ENCODE results near the gene GIGYF1.

Gene GIGYF1

DNA sequence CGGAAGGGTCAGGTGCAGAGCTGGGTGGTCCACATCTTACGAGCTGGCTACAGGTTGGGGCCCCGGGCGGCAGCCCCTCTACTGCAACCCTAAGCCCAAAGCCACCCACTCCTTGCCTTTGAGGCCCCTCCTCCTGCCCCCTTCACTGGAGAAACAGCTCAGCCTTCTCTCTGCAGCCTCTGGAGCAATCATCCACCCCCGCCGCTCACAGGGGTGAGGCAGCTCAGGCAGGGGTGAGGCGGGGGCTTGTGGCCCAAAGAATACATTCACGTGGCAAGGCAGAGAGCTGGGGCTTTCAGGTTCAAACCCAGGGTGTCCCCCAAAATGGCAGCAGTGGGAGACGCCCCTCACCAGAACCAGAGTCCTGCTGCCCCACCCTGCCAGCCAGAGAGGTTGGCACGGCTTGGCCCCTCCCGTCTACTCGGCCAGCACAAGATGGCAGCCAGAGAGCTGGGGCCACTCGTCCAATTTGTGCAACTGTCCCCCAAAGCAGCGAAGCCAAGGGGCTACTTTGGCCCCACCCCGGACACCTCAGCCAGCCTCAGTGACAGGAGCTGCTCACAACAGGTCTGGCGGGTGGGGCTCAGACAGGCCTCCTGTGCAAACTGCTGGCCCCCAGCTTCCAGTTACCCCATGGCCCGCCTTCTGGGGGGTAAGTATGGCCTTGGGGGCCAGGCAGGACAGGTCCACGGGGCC, 13.3 kb downstream of the GIGYF1 start:
- Histone ChIP-seq H3K9ac (ENCODE audit: low read length in 5 of 5) (peak overlapping the region in 2 of 5 donors; percentile 56 to 59), H3K9me3 (ENCODE audit: control insufficient read depth in 5 of 5, low read length in 5 of 5) (no peaks in the 10 kb centered on the region), H3K27me3 (ENCODE audit: control insufficient read depth in 5 of 5, insufficient read depth in 4 of 5, low read length in 5 of 5) (no peaks in the 10 kb centered on the region), H3K36me3 (ENCODE audit: control insufficient read depth in 5 of 5, insufficient read depth in 5 of 5, low read length in 5 of 5) (peaks cover 0 to 89% (median 81%) of the 10 kb centered on the region in 5 donors), H3K27ac (ENCODE audit: low read depth, low read length) (peak overlapping the region; percentile 81), H3K4me1 (ENCODE audit: control insufficient read depth in 5 of 5, insufficient read depth in 5 of 5, low read length in 5 of 5) (peaks cover 2 to 35% (median 23%) of the 10 kb centered on the region in 5 donors), H3K4me3 (ENCODE audit: low read depth in 1 of 5, low read length in 5 of 5) (no peak overlapping the region)

- Histone ChIP-seq H3K4me3 (ENCODE audit: low read depth in 1 of 5, low read length in 5 of 5) (no peak overlapping the region), H3K9ac (ENCODE audit: low read length in 5 of 5) (peak overlapping the region in 2 of 5 donors; percentile 56 to 59), H3K27ac (ENCODE audit: low read depth, low read length) (peak overlapping the region; percentile 81), H3K27me3 (ENCODE audit: control insufficient read depth in 5 of 5, insufficient read depth in 4 of 5, low read length in 5 of 5) (no peaks in the 10 kb centered on the region), H3K4me1 (ENCODE audit: control insufficient read depth in 5 of 5, insufficient read depth in 5 of 5, low read length in 5 of 5) (peaks cover 2 to 38% (median 24%) of the 10 kb centered on the region in 5 donors), H3K9me3 (ENCODE audit: control insufficient read depth in 5 of 5, low read length in 5 of 5) (no peaks in the 10 kb centered on the region), H3K36me3 (ENCODE audit: control insufficient read depth in 5 of 5, insufficient read depth in 5 of 5, low read length in 5 of 5) (peaks cover 0 to 82% (median 74%) of the 10 kb centered on the region in 5 donors)
These were observed 14.0 kb downstream of the GIGYF1 start for GRCh38 chr7:100679927-100680575.

DNA sequence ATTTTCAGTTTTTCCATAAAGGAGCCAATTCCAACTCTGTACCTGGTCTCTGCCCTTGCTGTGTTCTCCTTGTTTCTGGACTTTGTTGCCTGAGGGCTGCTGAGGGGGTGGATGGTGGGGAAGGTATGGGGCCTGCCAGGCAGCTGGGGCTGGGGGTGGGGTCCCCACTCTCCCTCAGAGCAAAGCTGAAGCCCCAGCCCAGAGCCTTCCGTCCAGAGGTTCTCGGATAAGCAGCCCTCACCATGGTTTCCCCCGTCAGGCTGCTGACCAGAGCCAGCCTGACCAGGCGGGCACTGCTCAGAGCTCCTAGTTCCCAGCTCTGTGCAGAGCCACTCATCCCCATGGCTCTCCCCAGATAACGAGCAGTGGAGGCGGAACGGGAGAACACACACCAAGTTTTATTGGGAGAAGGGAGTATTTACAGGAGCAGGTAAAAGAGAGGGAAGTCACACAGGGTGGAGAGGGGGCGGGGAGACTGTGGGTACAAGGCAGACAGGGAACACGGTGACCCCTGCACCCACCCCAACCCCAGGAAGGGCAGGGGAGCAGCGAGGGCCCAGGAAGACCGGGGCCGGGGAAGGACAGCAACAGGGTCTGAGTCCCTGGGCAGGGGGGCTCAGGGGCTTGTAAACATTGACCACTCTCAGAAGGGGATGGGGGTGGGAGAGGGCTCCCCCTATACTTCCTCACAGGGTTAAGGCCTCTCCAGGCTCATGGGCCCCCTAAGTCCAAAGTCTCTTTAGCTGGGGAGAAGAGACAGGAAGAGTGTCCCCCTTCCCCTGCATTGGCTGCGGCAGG, 14.7 kb downstream of the GIGYF1 start:
- no peaks in the 10 kb centered on the region for H3K27me3 ChIP-seq (ENCODE audit: control insufficient read depth in 5 of 5, insufficient read depth in 4 of 5, low read length in 5 of 5)
- peaks cover 2 to 43% (median 26%) of the 10 kb centered on the region in 5 donors for H3K4me1 ChIP-seq (ENCODE audit: control insufficient read depth in 5 of 5, insufficient read depth in 5 of 5, low read length in 5 of 5)
- no peak overlapping the region for H3K4me3 ChIP-seq (ENCODE audit: low read depth in 1 of 5, low read length in 5 of 5)
- peak overlapping the region; percentile 81 for H3K27ac ChIP-seq (ENCODE audit: low read depth, low read length)
- peaks cover 0 to 75% (median 67%) of the 10 kb centered on the region in 5 donors for H3K36me3 ChIP-seq (ENCODE audit: control insufficient read depth in 5 of 5, insufficient read depth in 5 of 5, low read length in 5 of 5)
- no peaks in the 10 kb centered on the region for H3K9me3 ChIP-seq (ENCODE audit: control insufficient read depth in 5 of 5, low read length in 5 of 5)
- peak overlapping the region in 2 of 5 donors; percentile 20 to 59 for H3K9ac ChIP-seq (ENCODE audit: low read length in 5 of 5)

GRCh38 chr7:100678291-100678984, 15.6 kb downstream of the GIGYF1 start:
- Histone ChIP-seq H3K9ac (ENCODE audit: low read length in 5 of 5) (no peak overlapping the region), H3K27me3 (ENCODE audit: control insufficient read depth in 5 of 5, insufficient read depth in 4 of 5, low read length in 5 of 5) (no peaks in the 10 kb centered on the region), H3K9me3 (ENCODE audit: control insufficient read depth in 5 of 5, low read length in 5 of 5) (no peaks in the 10 kb centered on the region), H3K4me3 (ENCODE audit: low read depth in 1 of 5, low read length in 5 of 5) (no peak overlapping the region), H3K4me1 (ENCODE audit: control insufficient read depth in 5 of 5, insufficient read depth in 5 of 5, low read length in 5 of 5) (peaks cover 2 to 44% (median 26%) of the 10 kb centered on the region in 5 donors), H3K36me3 (ENCODE audit: control insufficient read depth in 5 of 5, insufficient read depth in 5 of 5, low read length in 5 of 5) (peaks cover 0 to 66% (median 58%) of the 10 kb centered on the region in 5 donors), H3K27ac (ENCODE audit: low read depth, low read length) (no peak overlapping the region)

DNA sequence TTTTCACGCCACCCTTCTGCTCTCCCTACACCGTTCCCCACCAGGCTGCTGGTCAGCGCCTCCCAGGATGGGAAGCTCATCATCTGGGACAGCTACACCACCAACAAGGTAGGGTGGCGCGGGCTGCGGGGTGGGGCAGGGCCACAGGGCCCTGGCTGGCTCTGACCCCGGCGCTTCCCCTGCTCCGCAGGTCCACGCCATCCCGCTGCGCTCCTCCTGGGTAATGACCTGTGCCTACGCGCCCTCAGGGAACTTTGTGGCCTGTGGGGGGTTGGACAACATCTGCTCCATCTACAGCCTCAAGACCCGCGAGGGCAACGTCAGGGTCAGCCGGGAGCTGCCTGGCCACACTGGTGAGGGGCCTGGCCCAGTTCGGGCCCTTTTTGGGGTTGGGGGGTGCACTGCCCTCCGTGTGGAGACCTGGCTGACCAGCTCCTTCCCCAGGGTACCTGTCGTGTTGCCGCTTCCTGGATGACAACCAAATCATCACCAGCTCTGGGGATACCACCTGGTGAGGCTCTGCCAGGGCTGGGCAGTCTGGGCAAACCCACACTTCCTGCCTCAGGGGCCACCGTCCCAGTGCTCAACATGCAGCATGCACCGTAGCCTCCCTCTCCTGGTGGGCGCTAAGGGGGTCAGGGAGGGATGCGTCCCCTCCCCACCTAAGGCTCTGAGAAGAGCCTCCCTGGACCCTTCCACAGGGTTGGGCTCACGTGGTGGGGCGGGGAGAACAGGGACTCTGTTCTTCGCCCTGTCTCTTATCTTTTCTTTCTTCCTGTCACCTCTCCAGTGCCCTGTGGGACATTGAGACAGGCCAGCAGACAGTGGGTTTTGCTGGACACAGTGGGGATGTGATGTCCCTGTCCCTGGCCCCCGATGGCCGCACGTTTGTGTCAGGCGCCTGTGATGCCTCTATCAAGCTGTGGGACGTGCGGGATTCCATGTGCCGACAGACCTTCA, 16.5 kb downstream of the GIGYF1 start:
- Histone ChIP-seq H3K4me1 (ENCODE audit: control insufficient read depth in 5 of 5, insufficient read depth in 5 of 5, low read length in 5 of 5) (peaks cover 4 to 51% (median 26%) of the 10 kb centered on the region in 5 donors), H3K9ac (ENCODE audit: low read length in 5 of 5) (no peak overlapping the region), H3K27me3 (ENCODE audit: control insufficient read depth in 5 of 5, insufficient read depth in 4 of 5, low read length in 5 of 5) (no peaks in the 10 kb centered on the region), H3K27ac (ENCODE audit: low read depth, low read length) (no peak overlapping the region), H3K4me3 (ENCODE audit: low read depth in 1 of 5, low read length in 5 of 5) (no peak overlapping the region), H3K9me3 (ENCODE audit: control insufficient read depth in 5 of 5, low read length in 5 of 5) (no peaks in the 10 kb centered on the region), H3K36me3 (ENCODE audit: control insufficient read depth in 5 of 5, insufficient read depth in 5 of 5, low read length in 5 of 5) (peaks cover 0 to 58% (median 49%) of the 10 kb centered on the region in 5 donors)

DNA sequence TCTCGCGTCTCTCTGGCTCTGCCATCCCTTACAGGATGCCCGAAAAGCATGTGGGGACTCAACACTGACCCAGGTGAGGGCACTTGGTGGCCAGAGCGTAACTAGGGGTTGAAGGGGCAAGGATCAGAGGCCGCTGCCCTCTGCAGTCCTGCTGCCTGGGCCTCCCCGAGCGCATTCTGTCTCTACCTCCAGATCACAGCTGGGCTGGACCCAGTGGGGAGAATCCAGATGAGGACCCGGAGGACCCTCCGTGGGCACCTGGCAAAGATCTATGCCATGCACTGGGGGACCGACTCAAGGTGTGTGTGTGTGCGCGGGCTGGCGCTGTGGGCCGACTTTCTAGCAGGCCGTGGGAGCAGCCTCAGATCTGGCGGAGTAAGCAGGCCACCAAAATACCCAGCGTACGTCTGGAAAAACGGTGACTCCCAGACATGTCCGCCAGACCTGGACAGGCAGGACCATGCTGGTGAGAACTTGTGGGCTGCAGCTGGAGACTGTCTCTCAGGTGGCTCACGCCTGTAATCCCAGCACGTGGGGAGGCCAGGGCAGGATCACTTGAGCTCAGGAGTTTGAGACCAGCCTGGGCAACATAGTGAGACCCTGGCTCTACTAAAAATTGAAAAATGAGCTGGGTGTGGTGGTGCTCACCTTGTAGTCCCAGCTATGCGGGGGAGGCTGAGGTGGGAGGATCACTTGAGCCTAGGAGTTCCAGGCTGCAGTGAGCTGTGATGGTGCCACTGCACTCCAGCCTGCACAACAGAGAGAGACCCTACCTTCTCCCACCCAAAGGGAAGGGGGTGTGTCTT, 17.3 kb downstream of the GIGYF1 start:
- peak overlapping the region in 1 of 5 donors; percentile 21 for H3K9ac ChIP-seq (ENCODE audit: low read length in 5 of 5)
- peak overlapping the region; percentile 92 for H3K27ac ChIP-seq (ENCODE audit: low read depth, low read length)
- peaks cover 4 to 51% (median 26%) of the 10 kb centered on the region in 5 donors for H3K4me1 ChIP-seq (ENCODE audit: control insufficient read depth in 5 of 5, insufficient read depth in 5 of 5, low read length in 5 of 5)
- no peaks in the 10 kb centered on the region for H3K27me3 ChIP-seq (ENCODE audit: control insufficient read depth in 5 of 5, insufficient read depth in 4 of 5, low read length in 5 of 5)
- H3K9me3 ChIP-seq (ENCODE audit: control insufficient read depth in 5 of 5, low read length in 5 of 5): no peaks in the 10 kb centered on the region
- peaks cover 0 to 49% (median 40%) of the 10 kb centered on the region in 5 donors for H3K36me3 ChIP-seq (ENCODE audit: control insufficient read depth in 5 of 5, insufficient read depth in 5 of 5, low read length in 5 of 5)
- peak overlapping the region in 4 of 5 donors; percentile 0 to 90 (median 22) for H3K4me3 ChIP-seq (ENCODE audit: low read depth in 1 of 5, low read length in 5 of 5)

DNA sequence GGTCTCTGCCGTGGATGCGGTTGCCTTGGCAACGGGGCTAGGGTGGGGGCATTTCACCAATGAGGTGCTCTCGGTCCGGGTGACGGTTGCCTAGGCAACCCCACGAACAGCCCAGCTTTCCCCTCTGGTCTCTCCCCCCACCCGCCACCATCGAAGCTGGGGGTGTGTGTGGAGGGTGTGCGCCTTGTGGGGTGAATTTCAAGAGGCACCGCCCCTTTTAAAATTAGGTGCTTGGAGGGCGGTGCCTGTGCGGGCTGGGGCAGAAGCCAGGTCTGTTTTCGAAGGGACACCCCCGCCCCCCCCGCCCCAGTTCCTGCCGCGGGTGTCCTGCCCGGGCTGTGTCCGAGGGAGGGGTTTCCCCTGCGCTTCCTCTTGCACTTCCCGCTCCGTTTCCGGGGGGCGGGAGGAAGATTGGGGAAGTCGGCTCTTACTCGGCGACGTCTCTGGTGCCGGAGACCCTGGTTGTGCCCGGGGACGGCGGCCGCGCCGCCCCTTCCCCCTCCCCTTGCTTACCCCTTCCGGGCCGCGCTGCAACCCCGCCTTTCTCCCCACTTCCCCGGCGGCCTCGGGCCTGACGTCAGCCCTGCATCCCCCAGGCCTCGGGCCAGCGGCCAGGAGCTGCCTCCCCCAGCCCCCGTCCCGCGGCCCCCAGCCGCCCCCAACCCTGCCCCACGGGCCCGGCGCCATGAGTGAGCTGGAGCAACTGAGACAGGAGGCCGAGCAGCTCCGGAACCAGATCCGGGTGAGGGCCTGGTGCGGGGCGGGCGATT, 18.3 kb downstream of the GIGYF1 start:
- Histone ChIP-seq H3K9ac (ENCODE audit: low read length in 5 of 5) (peak overlapping the region in 1 of 5 donors; percentile 66), H3K4me1 (ENCODE audit: control insufficient read depth in 5 of 5, insufficient read depth in 5 of 5, low read length in 5 of 5) (peaks cover 4 to 48% (median 23%) of the 10 kb centered on the region in 5 donors), H3K36me3 (ENCODE audit: control insufficient read depth in 5 of 5, insufficient read depth in 5 of 5, low read length in 5 of 5) (peaks cover 0 to 42% (median 37%) of the 10 kb centered on the region in 5 donors), H3K27me3 (ENCODE audit: control insufficient read depth in 5 of 5, insufficient read depth in 4 of 5, low read length in 5 of 5) (no peaks in the 10 kb centered on the region), H3K4me3 (ENCODE audit: low read depth in 1 of 5, low read length in 5 of 5) (peak overlapping the region; percentile 48 to 90 (median 89)), H3K9me3 (ENCODE audit: control insufficient read depth in 5 of 5, low read length in 5 of 5) (no peaks in the 10 kb centered on the region), H3K27ac (ENCODE audit: low read depth, low read length) (peak overlapping the region; percentile 92)

DNA sequence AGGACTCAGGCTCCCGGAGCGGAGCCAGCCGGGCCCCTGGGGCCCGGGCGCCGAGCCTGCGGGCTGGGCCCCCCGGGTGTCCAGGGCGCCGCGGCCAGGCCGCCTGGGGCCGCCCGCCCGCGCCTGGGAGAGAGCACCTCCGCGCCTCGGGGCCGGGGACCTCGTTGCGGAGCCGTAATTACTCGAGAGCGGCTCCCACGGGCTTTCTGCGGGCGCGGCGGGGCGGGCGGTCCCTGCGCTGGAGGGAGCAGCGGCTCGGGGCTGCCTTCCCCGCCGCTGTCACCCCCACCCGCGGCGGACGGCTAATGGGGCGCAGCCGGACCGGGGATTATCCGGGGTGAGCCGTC, 19.0 kb downstream of the GIGYF1 start:
- H3K9ac ChIP-seq (ENCODE audit: low read length in 5 of 5): peak overlapping the region in 4 of 5 donors; percentile 91 to 97 (median 96)
- H3K27me3 ChIP-seq (ENCODE audit: control insufficient read depth in 5 of 5, insufficient read depth in 4 of 5, low read length in 5 of 5): no peaks in the 10 kb centered on the region
- H3K27ac ChIP-seq (ENCODE audit: low read depth, low read length): peak overlapping the region; percentile 92
- H3K4me1 ChIP-seq (ENCODE audit: control insufficient read depth in 5 of 5, insufficient read depth in 5 of 5, low read length in 5 of 5): peaks cover 3 to 42% (median 17%) of the 10 kb centered on the region in 5 donors
- H3K36me3 ChIP-seq (ENCODE audit: control insufficient read depth in 5 of 5, insufficient read depth in 5 of 5, low read length in 5 of 5): peaks cover 0 to 36% (median 34%) of the 10 kb centered on the region in 5 donors
- H3K9me3 ChIP-seq (ENCODE audit: control insufficient read depth in 5 of 5, low read length in 5 of 5): no peaks in the 10 kb centered on the region
- H3K4me3 ChIP-seq (ENCODE audit: low read depth in 1 of 5, low read length in 5 of 5): peak overlapping the region in 4 of 5 donors; percentile 80 to 90 (median 90)
